ENCODE results near the gene PGLYRP3.
"Not testable (repeated sequence)": the region's sequence is repeated elsewhere in the genome, so short reads cannot be mapped to it uniquely, and the experiment has no call there.

The PGLYRP3 gene

GRCh38 chr1:153348511-153349362 lies 36.0 kb upstream of the PGLYRP3 start, which contains the start of gene PGLYRP4:
Gene PGLYRP4 (minus strand): TSS chr1:153348841. CDS start chr1:153347932, 909 bp downstream.
- no peak for DNase-seq (ENCODE audit: low spot score)

- DNase-seq (ENCODE audit: low spot score): no peak
Measured at GRCh38 chr1:153347856-153348255, 35.1 kb upstream of the PGLYRP3 start.

DNA sequence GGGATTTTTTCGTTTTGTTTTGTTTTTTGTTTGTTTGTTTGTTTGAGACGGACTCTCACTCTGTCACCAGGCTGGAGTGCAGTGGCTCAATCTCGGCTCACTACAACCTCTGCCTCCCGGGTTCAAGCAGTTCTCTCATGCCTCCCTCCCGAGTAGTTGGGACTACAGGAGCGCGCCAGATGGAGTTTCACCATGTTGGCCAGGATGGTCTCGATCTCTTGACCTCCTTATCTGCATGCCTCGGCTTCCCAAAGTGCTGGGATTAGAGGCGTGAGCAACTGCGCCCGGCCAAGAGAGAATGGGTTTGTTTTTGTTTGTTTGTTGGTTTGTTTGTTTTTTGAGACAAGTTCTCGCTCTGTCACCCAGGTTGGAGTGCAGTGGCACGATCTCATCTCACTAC lies 34.3 kb upstream of the PGLYRP3 start:
- not testable (repeated sequence) for DNase-seq (ENCODE audit: low spot score)

DNA sequence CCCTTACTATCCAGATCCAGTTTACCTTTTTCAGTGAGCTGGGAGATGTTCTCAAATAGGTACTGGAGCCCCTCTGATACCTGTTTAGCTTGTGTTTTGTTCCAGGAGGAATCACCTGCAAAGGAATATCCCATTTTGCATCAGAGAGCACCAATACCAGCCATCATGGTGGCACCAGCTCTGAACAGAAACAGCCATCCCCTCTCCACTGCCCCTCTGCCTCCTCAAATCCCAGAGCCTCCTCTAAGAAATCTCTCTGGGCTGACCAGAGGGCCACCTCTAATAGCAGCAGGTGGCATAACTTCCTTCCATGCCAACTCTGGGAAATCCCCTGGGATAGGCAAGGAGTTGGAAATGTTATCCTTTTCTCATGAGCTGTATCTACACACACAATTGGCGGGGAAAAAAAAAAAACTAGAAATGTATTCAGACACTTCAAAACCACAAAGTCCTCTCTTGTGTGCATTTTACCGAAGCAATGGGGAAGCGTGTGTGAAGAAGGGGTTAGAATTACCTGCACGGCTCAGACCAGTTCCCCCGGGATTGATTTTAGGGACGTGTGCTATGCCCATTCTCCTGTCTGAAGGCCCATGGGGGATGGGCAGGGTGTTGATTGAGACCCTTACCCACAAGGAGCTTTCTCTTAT lies 33.4 kb upstream of the PGLYRP3 start:
- DNase-seq (ENCODE audit: low spot score): no peak

DNA sequence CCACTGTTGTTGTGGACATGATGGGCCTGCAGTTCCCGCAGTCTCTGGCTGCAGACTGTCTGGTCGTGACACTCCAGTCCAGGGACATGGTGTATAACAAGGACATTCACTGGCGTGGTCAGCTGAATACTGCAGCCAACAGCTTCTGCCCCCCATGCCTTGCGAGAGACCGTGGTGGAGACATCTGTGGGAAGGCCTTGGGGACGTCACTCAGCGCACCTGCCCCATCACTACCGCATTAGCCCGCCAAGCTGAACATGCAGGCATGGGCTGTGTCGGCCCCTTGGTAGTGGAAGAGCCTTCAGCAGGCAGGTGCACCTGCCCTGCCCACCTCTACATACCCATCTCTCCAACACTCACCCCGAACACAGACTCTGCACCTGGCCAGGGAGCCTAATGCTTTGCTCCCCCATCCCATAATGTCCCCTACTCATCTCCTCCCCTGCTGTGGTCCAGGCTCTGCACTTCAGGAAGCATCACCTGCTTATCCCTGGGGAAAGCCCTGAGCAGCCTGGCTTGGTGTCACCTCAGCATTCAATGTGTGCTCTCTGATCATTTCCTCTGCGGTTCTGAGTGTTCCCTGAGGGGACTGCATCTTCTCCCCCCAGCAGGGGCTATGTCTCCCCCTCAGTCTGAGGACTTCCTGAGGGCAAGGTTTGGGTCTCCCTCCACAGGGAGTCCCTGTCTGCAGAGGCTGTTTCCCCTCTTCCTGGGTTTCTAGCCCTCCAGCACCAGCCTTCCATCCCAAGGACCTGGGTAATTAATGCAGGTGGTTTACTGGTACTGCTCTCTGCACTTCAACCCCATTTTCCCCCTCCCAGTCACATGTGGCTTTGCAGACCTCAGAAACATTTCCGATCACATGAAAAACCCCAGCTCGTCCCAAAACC lies 32.7 kb upstream of the PGLYRP3 start:
- DNase-seq (ENCODE audit: low spot score): no peak

GRCh38 chr1:153344718-153345025 lies 31.9 kb upstream of the PGLYRP3 start:
- no peak for DNase-seq (ENCODE audit: low spot score)

- DNase-seq (ENCODE audit: low spot score): no peak
Measured at GRCh38 chr1:153343811-153344717, 31.3 kb upstream of the PGLYRP3 start.

GRCh38 chr1:153343040-153343681 lies 30.4 kb upstream of the PGLYRP3 start:
- no peak for DNase-seq (ENCODE audit: low spot score)

DNA sequence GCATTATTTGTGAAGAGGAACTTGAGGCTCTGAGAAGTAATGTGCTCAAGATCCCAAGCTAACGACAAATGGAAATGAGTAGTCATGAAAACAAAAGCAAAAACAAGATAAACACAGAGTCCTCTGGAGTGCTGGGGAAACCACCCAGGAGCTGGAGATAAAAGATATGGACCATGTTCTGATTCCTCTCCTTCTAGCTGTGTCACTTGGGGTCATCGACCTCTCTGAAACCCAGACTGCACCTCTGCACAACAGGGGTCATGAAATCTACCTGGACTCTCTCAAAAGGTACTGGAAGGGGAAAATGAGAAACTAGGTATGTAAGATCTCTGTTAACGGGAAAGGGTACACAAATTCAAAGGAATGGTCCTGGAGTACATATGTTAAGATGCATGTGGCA lies 29.4 kb upstream of the PGLYRP3 start:
- no peak for DNase-seq (ENCODE audit: low spot score)

GRCh38 chr1:153341431-153341934 lies 28.7 kb upstream of the PGLYRP3 start:
- no peak for DNase-seq (ENCODE audit: low spot score)

- DNase-seq (ENCODE audit: low spot score): no peak
Measured at GRCh38 chr1:153340356-153340755, 27.6 kb upstream of the PGLYRP3 start.

DNA sequence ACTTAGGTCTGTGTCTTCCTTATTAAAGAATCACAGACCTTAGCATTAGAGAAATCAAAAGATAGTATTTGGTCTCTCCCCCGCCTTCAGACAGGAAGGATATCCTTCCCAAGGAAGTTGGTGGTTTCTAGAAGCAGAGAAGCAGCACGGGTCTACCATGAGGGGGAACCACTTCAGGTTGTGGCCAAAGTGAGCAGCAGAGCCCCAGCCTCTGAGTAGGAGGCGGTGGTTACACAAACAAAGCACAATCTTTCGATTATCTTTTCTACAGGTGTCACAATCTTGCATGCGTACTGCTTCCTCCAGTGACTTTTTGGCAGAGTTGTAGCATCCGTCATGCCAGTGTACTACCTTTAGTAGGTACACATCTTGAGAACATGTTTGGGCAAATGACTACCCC lies 27.1 kb upstream of the PGLYRP3 start:
- no peak for DNase-seq (ENCODE audit: low spot score)

- DNase-seq (ENCODE audit: low spot score): no peak
Measured at GRCh38 chr1:153337980-153338853, 25.5 kb upstream of the PGLYRP3 start.

GRCh38 chr1:153336650-153337049 lies 23.9 kb upstream of the PGLYRP3 start:
- DNase-seq (ENCODE audit: low spot score): no peak

DNA sequence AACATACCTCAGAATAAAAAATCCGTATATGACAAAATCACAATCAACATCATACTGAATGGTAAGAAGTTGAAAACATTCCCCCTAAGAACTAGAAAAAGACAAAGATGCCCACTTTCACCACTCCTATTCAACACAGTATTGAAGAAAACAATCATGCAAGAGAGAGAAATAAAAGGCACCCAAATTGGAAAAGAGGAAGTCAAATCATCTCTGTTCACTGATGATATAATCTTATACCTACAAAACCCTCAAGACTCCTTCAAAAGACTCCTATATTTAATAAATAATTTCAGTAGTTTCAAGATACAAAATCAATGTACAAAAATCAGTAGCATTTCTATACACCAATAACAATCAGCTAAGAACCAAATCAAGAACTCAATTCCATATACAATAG lies 21.1 kb upstream of the PGLYRP3 start:
- no peak for DNase-seq (ENCODE audit: low spot score)

DNA sequence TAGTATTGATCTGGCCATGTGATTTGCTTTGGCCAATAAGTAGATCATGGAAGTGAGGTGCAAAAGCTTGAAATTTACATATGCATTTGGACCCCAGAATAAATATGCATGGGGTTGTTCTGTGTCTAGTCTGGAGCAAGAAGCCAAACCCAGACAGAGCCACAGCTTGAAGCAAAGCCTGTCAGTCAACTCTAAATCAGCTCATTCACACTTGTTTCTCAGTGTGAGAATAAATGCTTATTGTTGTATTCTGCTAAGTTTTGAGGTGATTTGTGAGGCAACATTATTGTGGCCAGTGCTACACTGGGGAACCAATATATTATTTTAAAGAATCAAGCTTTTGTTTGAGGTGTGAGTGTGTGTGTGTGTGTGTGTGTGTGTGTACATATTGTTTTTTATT lies 12.2 kb upstream of the PGLYRP3 start:
- DNase-seq (ENCODE audit: low spot score): no peak

- no peak for DNase-seq (ENCODE audit: low spot score)
Measured at GRCh38 chr1:153322568-153322967, 9.8 kb upstream of the PGLYRP3 start.

- DNase-seq (ENCODE audit: low spot score): not testable (repeated sequence)
Measured at GRCh38 chr1:153318145-153318544, 5.4 kb upstream of the PGLYRP3 start.

DNA sequence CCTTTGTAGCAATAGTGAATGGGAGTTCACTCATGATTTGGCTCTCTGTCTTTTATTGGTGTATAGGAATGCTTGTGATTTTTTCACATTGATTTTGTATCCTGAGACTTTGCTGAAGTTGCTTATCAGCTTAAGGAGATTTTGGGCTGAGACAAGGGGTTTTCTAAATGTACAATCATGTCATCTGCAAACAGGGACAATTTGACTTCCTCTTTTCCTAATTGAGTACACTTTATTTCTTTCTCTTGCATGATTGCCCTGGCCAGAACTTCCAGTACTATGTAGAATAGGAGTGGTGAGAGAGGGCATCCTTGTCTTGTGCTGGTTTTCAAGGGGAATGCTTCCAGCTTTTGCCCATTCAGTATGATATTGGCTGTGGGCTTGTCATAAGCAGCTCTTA lies 3.3 kb upstream of the PGLYRP3 start:
- DNase-seq (ENCODE audit: low spot score): not testable (repeated sequence)

- DNase-seq (ENCODE audit: low spot score): not testable (repeated sequence)
Measured at GRCh38 chr1:153314388-153314787, 1.6 kb upstream of the PGLYRP3 start.
